GM21825 (cell line): ENCODE measurements around the gene TRPV2.
A peak's percentile ranks its signal among the peaks of the same experiment; 100 is the strongest.
"Not testable (repeated sequence)": the region's sequence is repeated elsewhere in the genome, so short reads cannot be mapped to it uniquely, and the experiment has no call there.

ENCODE experiments used
- ATAC-seq: cut with Tn5 transposase; IDR thresholded peaks from one replicate; pipeline ENCODE4 v1.9.1; 2021; ENCODE audit warnings: mild to moderate bottlenecking, moderate library complexity; ENCODE audit not compliant: unreplicated experiment

Gene TRPV2, protein sequence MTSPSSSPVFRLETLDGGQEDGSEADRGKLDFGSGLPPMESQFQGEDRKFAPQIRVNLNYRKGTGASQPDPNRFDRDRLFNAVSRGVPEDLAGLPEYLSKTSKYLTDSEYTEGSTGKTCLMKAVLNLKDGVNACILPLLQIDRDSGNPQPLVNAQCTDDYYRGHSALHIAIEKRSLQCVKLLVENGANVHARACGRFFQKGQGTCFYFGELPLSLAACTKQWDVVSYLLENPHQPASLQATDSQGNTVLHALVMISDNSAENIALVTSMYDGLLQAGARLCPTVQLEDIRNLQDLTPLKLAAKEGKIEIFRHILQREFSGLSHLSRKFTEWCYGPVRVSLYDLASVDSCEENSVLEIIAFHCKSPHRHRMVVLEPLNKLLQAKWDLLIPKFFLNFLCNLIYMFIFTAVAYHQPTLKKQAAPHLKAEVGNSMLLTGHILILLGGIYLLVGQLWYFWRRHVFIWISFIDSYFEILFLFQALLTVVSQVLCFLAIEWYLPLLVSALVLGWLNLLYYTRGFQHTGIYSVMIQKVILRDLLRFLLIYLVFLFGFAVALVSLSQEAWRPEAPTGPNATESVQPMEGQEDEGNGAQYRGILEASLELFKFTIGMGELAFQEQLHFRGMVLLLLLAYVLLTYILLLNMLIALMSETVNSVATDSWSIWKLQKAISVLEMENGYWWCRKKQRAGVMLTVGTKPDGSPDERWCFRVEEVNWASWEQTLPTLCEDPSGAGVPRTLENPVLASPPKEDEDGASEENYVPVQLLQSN

DNA sequence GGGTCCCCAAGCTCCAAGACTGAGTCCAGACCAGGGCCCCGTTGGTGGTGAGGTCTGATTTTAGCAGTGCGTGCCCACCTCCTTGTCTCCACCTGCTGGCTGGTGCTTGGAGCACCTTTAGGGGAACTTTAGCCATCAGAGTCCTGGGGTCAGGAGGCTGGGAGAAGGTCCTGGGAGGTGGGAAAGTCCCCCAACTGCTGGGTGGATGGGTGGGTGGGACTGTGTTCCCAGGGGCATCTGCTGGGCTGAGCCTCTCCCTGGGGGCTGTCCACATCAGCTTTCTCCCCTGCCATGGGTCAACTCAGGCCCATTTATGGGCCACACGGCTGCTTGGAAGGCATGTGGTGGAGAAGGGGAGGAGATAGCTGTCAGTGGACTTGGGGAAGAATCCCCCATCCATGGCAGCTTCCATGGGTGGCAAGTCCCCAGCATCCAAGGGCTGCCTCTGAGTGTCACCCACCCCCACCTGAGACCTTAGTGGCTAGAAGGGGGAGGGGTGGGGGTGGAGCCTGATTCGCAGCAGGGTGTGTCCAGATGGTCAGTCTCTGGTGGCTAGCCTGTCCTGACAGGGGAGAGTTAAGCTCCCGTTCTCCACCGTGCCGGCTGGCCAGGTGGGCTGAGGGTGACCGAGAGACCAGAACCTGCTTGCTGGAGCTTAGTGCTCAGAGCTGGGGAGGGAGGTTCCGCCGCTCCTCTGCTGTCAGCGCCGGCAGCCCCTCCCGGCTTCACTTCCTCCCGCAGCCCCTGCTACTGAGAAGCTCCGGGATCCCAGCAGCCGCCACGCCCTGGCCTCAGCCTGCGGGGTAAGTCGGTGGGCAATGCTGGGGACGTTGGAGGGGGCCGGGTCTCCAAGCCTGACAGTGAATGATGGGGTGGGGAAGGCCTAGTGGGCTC is at the start of gene TRPV2:
Gene TRPV2 (plus strand): TSS at position 541 of the 894 bp plus-strand sequence. CDS start 2,098 bp downstream, outside the sequence.
- peak; percentile 31 for ATAC-seq

DNA sequence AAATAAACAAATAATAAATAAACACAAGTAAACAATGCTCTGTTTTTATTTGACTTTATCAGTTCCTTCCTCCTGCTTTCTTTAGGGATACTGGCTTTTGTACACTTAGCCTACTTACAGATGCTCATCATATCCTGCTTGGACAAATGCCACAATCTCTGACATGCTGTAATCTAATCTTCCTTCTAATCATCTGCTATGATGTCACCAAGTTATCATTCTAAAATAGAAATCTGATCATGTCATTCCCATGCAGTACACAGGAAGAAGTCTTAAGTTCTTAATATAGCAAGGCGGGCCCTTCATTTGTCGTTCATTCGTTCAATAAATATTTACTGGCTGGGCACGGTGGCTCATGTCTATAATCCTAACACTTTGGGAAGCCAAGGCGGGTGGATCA is 43.6 kb upstream of the TRPV2 start:
- ATAC-seq, result no peak

DNA sequence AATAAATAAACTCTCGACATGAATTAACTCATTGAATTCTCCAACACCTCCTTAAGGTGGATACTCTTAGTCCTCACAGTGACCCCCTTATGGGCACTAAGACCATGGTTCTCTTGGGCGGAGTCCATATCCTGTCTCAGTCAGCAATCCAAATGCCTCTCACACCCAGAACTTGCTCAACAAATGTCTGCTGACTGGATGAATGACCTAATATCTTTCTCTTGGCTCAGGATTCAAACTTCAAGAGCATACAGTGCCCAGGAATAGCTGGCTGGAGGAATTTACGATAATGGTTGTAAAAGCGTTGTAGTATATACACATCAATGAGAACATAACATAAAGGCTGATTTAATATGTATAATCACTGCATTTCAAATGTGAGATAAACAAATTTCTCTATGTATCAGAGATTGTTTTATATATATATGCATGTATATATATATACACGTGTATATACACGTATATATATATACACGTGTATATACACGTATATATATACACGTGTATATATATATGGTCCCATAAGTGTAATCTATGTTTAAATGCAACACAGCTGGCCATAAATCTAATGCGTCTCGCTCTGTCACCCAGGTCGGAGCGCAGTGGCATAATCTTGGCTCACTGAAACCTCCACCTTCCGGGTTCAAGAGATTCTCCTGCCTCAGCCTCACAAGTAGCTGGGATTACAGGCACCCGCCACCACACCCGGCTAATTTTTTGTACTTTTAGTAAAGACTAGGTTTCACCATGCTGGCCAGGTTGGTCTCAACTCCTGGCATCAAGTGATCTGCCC is 41.0 kb upstream of the TRPV2 start:
- ATAC-seq, result no peak

DNA sequence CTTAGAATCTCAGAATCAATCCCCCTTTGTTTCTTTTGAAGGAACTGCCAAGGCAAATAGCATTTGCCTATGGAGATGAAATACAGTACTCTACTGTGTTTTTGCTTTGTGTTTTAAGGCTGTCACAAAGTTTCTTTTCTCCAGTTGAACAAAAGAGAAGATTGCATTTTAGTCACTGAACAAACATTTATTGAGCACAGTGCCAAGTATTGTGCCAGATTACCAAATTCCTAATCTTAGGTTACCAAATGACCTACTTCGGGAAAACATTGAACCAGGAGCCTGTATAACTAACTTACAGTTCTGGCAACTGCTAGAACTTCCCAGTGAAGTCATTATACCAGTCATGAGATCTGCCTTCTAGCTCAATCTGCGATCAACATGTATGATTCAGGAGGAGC is 37.4 kb upstream of the TRPV2 start:
- no peak for ATAC-seq

DNA sequence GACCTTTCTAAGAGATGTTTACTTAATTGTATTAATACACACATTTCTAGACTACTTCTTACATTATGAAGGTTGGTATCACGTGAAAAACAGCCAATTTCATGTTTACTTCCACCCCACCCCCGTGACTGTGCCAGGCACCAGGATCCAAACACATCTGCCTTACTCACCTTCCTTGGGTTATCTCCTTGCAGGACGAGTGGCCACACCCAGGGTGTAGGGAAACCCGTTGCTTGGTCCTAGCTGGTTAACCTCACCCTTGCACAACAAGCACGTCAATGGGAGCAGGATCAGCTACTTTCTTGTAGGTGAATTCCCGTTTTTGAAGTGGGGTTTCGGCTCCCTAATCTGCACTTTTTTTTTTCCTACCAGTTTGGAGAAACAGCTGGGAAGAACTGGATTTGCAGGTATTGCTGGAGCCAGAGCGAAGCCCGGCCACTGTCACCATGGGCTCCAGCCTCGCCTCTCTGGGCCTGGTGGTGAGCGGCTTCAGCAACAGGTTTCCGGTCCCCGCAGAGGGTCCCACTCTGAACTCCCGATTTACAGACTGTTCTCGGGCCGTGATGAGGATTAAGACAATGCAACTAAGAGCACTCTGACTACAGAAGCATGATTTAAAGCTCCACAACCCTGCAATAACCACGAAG is 36.6 kb upstream of the TRPV2 start:
- ATAC-seq, result no peak

DNA sequence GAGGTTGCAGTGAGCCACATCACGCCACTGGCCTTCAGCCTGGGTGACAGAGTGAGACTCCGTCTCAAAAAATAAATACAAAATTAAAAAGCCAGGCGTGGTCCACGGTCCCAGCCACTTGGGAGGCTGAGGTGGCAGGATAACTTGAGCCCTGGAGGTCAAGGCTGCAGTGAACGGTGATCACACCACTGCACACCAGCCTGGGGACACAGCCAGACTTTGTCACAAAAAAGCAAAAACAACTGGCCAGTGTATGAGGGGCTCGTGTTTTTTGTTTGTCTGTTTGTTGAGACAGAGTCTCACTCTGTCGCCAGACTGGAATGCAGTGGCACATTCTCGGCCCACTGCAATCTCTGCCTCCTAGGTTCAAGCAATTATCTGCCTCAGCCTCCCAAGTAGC is 35.7 kb upstream of the TRPV2 start:
- no peak for ATAC-seq

DNA sequence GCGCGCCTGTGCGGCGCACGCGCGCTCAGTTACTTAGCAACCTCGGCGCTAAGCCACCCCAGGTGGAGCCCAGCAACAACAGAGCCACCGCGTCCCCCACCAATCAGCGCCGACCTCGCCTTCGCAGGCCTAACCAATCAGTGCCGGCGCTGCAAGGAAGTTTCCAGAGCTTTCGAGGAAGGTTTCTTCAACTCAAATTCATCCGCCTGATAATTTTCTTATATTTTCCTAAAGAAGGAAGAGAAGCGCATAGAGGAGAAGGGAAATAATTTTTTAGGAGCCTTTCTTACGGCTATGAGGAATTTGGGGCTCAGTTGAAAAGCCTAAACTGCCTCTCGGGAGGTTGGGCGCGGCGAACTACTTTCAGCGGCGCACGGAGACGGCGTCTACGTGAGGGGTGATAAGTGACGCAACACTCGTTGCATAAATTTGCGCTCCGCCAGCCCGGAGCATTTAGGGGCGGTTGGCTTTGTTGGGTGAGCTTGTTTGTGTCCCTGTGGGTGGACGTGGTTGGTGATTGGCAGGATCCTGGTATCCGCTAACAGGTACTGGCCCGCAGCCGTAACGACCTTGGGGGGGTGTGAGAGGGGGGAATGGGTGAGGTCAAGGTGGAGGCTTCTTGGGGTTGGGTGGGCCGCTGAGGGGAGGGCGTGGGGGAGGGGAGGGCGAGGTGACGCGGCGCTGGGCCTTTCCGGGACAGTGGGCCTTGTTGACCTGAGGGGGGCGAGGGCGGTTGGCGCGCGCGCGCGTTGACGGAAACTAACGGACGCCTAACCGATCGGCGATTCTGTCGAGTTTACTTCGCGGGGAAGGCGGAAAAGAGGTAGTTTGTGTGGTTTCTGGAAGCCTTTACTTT is 34.5 kb upstream of the TRPV2 start, which contains the start of gene UBB:
Gene UBB (plus strand): TSS at position 452 of the 856 bp plus-strand sequence. CDS start 817 bp downstream, outside the sequence.
- peak; percentile 81 for ATAC-seq

DNA sequence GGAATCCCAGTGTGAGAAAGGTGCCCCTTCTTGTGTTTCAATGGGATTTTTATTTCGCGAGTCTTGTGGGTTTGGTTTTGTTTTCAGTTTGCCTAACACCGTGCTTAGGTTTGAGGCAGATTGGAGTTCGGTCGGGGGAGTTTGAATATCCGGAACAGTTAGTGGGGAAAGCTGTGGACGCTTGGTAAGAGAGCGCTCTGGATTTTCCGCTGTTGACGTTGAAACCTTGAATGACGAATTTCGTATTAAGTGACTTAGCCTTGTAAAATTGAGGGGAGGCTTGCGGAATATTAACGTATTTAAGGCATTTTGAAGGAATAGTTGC is 33.9 kb upstream of the TRPV2 start:
- peak; percentile 4 for ATAC-seq

DNA sequence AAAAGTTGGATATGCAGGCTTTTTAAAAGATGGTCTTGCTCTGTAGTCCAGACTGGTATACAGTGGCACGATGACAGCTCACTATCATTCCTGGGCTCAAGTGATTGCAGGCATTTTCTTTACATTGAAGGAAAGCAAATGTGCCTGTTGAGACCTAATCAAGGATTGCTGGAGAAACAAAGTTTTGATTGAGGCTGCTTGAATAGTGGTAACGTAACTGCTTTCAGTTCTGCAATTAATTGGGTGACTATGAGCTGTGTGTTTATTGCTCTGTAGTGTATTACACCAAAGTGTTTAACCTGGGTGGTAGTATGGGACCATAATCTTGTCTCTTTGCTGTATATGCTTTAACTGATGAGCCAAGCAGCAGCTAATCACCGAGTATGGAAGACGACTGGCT is 32.2 kb upstream of the TRPV2 start:
- ATAC-seq, result no peak

DNA sequence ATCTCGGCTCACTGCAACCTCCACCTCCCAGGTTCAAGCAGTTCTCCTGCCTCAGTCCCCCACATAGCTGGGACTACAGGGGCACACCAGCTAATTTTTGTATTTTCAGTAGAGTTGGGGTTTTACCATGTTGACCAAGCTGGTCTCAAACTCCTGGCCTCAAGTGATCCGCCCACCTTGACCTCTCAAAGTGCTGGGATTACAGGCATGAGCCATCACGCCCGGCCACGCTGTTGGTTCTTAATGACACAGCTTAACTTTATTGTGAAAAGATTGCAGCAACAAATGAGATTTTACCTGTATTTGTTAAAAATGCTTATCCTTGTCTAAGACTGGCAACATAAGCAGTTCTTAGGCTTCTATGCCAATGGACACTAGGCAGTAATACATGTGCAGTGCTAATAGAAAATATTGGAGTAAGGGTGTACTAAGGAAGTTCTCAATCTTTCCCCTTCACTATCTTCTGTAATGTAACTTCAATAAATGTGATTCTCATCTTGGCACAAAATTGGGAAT is 31.5 kb upstream of the TRPV2 start:
- no peak for ATAC-seq

DNA sequence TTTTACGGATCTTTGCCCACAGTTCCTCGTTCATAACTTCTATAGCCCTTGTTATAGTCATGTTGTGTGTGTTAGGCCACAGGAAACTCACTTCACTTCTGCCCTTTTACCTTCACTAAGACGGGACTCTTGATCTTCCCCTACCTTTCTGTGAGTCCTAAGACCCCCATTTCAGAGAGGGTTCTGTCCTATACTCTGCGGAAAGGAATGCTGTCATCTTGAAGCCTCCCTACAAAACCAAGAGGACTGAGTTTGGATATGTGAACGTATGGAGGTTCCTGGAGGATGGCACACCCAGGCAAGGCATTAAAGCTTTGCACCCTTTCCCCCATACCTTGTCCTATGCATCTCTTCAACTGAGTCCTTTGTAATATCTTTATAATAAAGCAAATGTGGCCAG is 30.8 kb upstream of the TRPV2 start:
- no peak for ATAC-seq

DNA sequence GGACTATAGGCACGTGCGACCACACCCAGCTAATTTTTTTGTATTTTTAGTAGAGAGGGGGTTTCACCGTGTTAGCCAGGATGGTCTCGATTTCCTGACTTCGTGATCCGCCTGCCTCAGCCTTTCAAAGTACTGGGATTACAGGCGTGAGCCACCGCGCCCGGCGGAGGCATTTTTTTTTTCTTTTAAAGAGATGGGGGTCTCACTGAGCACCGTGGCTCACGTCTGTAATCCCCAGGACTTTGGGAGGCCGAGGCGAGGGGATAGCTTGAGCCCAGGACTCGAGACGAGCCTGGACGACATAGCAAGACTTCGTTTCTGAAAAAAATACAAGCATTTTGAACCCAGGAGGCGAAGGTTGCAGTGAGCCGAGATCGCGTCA is 29.3 kb upstream of the TRPV2 start:
- not testable (repeated sequence) for ATAC-seq

DNA sequence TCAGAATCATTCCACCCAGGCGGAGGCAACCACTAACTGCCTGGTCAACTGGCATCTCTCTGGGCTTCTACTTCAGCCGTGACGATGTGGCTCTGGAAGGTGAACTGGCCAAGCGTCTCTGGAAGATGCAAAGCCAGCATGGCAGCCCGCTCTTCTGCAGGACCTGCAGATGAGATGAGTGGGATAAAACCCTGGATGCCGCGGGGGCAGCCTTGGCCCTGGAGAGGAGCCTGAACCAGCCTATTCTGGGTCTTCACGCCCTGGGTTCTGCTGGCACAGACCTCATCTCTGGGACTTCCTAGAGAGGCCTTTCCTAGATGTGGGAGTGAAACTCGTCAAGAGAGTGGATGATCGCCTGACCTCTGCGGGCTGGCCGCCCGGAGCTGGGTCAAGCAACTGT is 23.9 kb upstream of the TRPV2 start:
- no peak for ATAC-seq

DNA sequence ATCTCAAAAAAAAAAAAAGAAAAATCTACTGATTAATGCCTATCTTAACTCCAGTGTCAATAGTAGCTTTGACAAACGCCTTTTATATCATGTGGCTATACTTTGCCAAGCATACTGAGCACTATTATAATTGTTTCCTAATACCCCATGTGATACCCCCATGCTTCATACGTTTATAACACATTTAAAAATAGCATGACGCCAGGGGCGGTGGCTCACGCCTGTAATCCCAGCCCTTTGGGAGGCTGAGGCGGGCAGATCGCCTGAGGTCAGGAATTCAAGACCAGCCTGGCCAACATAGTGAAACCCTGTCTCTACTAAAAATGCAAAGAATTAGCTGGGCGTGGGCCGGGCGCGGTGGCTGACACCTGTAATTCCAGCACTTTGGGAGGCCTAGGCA is 22.9 kb upstream of the TRPV2 start:
- not testable (repeated sequence) for ATAC-seq

DNA sequence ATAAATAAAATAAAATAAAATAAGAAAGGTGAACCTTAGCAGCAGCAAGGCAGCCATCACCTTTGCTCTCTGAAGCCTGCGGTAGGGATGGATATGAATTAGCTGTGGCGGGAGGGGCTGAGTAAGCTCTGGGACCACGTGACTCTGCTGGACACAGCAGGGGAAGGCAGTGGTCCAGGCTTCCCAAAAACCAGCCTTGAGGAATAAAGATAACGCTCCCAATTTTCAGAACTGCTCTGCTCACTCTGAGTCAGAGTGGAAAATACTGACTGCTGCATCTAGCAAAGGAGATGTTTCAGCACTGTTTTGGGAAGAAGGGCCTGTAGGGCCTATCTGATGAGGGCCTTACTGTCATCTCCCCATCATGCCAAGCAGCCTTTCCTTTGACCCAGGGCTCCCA is 19.5 kb upstream of the TRPV2 start:
- not testable (repeated sequence) for ATAC-seq

DNA sequence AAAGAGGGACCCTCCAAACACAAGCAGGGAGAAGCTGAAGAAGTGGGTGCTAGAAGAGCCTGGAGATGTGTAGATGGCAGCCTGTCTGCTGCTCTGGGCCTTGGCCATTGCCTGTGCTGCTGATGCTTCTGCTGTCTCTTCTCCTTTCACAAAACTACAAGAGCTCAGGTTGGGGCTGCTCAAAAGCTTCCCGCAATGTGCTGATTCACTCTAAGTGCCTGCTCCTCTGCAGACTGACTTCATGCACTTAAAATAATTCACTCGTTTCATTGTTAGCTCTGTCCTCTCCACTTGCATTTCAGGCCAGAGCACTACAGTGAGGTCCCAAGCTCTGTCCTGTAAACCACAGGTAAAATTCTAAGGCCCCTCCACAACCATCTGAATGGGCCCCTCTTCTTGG is 18.7 kb upstream of the TRPV2 start:
- not testable (repeated sequence) for ATAC-seq

DNA sequence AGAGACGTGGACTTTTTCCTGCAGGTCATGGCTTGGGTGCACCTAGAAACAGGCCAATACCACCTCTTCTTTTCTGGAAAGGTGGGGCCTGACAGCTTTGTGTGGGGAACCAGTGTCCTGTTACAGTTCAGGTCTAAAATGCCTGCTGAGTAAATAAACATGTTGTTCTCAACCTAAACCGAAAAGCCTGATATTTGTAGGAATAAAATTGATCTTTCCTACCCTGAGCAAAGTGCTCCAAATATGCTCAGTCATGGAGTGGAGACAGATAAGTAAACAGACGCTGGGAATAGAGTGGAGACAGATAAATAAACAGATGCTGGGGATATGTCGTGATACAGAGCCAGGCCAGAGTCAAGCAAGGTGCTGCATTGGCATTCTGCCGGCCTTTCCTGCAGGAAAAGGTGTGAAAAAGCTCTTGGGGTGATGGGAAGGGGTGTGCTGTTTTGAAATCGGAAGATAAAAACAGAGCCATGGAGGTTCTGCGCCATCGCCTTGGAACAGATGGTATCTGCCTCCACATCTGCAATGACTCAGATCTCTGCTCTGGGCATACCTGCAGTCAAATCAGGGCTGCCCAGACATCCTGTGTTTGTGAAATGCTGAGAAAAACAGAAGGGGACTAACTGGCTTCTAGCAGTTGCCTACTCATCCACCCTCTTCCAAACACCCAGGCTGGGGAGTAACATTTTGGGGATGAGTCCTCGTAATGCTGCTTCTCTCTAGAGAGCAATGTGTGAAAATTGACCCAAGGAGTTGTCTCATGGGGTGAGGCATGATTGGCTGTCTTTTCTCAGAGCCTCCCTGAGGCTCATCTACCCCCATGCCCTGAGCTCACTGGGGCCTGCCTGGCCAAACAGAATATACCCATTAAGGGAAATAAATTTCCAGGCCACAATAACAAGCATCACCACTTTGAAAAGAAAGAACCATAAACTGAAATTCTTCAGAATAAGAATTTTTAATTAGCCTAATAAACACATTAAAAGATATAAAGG is 16.8 kb upstream of the TRPV2 start:
- peak; percentile 83 for ATAC-seq

DNA sequence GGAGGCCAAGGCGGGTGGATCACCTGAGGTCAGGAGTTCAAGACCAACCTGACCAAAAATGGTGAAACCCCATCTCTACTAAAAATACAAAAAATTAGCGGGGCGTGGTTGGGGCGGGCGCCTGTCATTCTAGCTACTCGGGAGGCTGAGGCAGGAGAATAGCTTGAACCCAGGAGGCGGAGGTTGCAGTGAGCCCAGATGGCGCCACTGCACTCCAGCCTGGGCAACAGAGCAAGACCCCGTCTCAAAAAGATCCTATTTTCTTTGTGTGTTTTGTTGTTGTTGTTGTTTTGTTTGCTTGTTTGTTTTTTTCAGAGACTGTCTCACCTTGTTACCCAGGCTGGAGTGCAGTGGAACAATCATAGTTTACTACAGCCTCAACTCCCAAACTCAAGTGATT is 11.5 kb upstream of the TRPV2 start:
- ATAC-seq, result not testable (repeated sequence)
